ENCODE results near the gene CEPT1.
"Not testable (repeated sequence)": the region's sequence is repeated elsewhere in the genome, so short reads cannot be mapped to it uniquely, and the experiment has no call there.

The CEPT1 gene

DNA sequence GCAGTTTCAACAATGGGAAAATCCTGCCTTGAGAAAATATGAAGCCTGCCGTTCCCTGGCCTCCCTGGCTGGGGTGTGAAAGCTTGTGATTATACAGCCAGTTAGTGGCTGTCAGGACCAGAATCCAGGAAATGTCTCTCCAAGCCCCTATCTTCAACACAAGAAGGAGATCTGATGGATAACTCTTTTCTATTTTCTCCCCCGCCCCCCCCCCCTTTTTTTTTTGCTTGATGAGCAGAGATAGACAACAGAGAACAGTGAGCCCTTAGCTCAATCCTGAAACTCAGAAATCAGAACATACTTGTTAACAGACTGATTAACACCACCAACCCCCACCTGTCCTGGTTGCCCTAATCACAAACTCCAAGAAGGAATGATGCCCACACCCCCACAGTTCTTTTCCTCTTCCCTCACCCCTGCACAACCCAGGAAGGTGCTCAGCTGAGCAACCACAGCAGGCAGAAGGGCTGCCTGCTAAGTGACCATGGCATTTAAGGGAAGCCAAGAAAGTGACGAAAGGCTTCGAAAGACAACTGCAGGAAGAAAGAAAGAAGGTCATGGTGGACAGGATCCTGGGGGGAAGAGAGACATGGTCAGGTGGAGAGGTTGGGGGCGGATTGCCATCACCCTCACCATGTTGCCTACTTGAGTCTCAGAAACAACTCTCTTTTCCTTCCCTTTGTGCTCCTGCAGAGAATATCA lies 72.8 kb downstream of the CEPT1 start:
- no peak for DNase-seq

- DNase-seq = no peak
These were observed 73.4 kb downstream of the CEPT1 start for GRCh38 chr1:111213412-111213811.

- no peak for DNase-seq
These were observed 74.2 kb downstream of the CEPT1 start for GRCh38 chr1:111214074-111214801.

DNA sequence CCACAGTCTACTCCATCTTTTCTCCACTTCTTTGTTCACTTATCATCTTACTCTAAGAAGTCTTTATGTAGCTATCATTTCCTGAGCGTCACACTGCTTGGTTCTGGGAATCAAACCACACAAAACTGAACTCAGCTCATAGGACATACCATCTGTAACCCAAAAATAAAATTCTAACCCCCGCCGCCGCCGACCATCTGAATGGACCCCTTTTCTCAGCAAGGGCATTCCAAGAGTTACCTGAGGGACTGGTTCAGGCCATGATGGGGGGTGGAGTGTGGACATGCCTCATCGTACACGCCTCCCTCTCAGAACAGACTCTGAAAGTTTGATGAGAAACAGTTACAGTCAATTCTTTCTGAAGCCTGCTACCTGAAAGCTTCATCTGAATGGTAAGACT lies 74.9 kb downstream of the CEPT1 start:
- no peak for DNase-seq

- DNase-seq = not testable (repeated sequence)
These were observed 75.3 kb downstream of the CEPT1 start for GRCh38 chr1:111215285-111215684.

GRCh38 chr1:111216751-111217150 lies 76.7 kb downstream of the CEPT1 start:
- DNase-seq = no peak

- DNase-seq = no peak
These were observed 77.3 kb downstream of the CEPT1 start for GRCh38 chr1:111217183-111217910.

DNA sequence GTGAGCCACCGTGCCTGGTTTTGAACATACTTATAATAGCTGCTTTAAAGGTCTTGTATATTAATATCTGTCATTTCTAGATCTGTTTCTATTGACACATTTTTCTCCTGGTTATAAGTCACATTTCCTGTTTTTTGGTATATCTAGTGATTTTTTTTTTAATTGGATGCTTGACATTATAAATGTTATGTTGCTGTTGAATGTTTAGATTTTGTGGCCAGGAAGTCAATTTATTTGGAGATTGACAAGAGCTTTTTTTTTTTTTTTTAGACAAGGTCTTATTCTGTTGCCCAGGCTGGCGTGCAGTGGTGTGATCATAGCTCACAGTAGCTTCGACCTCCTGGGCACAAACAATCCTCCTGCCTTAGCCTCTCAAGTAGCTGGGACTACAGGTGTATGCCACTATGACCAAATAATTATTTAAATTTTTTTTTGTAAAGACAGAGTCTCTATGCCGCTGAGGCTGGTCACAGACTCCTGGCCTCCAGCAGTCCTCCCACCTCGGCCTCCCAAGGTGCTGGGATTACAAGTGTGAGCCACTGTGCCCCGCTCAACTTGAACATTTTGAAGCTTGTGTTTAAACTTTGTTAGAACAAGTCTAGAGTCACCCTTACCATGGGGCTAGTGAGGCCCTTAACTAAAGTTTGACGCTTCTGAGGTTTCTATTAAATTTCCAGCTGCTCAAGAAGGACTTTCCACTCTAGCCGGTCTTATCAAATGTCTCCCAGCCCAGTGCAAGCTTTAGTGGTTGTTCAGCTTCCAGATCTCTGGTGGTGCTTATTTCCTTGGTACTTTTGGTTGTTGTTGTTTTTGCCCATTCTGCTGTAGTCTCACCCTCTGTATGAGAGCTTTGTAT lies 78.9 kb downstream of the CEPT1 start:
- DNase-seq = no peak

GRCh38 chr1:111219557-111220286 lies 79.7 kb downstream of the CEPT1 start:
- DNase-seq = no peak

- DNase-seq = no peak
These were observed 80.4 kb downstream of the CEPT1 start for GRCh38 chr1:111220302-111220890.

DNA sequence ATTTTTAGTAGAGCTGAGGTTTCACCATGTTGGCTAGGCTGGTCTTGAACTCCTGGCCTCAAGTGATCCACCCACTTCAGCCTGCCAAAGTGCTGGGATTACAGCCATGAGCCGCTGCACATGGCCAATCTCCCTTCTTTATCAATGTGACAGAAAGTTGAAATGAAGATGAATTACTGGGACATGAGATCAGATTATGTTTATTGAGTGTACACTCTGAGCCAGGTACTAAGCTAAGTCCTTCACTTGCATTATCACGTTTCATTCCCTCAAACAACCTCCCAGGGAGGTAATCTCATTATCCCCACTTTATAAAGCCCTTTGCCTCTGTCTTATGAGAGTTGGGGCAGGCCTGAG lies 81.2 kb downstream of the CEPT1 start:
- DNase-seq = no peak

DNA sequence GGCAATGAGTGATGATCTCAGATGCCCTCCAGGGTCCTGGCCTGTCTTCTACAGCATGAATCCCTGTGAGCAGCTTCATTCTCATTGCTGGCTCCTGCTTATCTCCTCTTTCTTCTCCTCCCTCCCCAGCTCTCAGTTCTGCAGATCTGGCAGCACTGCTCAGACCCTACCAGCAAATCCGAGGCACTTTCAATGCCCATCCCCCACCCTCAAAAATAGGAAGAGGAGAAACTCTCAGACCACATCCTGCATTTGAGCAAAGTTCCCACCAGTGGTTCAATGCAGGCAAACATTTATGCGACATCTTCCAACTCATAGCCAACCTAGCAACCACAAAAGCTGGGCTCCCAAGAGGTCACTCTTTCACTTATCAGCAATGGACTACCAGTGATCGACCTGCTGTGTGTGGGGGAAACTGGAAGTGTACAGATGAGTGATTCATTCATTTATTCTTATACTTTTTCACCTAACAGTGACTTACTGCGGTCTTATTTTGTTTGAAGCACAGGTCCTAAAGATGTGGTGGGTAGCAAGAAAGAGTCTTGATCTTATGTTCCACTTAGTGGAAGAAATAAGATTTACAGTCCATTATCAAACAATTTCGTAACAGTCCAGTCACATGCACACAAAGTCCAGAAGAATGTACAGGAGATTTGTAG lies 81.7 kb downstream of the CEPT1 start:
- no peak for DNase-seq

- DNase-seq = peak; percentile 29
These were observed 82.5 kb downstream of the CEPT1 start for GRCh38 chr1:111222308-111223125.

DNA sequence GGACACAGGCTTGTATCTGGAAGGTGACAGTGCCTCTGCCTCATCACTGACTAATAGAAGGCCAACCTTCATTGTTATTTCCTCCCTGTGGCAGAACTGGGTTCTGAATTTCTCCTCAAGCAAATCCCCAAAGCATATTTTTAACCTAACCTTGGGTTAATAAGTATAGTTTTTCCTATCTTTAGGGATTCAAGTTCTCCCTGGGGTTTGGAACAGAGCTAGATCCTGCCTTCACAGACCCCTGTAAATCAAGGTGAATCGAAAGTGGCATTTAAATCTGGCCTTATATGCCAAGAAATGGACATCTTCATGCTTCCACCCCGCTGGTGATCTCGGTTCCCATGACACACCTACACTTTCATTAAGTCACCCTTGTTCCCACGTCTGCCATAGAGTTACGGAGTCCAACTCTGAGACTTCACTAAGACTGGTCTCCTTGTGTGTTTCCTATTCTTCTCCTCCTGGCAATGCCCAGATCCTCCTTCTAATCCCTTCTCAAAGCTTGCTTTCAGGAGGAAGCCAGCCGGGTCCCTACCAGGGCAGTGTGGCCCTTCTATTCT lies 83.2 kb downstream of the CEPT1 start:
- no peak for DNase-seq

DNA sequence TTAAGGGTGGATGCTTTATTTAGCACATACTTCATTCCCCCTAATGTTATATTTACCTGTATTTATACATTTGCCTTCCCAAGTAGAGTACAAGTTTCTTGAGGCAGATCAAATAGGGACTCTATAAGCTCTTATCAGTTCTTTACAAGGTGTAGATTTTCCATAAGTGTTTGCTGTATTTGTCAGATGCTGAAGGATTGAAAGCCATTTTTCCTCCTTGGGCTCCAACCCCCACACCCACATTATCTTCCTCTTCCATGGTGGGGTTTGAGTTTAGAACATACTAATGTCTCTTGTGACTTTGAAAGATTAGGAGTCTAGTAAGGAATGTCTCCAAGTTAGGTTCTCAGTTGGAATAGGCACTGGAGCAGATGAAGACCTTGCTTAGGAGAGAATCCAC lies 85.1 kb downstream of the CEPT1 start:
- no peak for DNase-seq

GRCh38 chr1:111225717-111226400 lies 85.8 kb downstream of the CEPT1 start:
- DNase-seq = no peak

DNA sequence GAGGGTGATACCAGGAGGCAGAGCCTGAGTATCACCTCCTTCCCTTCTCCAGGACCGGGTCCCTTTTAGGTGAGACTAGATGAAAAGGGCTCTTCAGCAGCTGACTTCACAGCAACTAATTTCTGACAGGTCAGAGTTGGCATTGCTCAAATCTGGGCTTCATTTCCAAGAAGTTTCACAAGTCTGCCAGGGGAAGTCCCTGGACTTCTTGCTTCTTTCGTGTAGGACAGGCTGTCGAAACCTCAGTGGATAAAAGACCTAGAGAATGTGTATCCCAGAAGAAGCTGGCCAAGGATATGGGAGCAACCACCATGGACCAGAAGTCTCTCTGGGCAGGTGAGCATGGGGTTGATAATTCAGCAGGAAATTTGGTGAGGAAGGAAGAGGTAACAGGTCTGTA lies 87.4 kb downstream of the CEPT1 start, which contains the start of gene CHI3L2:
TSS of gene CHI3L2 (plus strand) at position 280 of the 400 bp plus-strand sequence. CDS start at position 297, 17 bp downstream.
- DNase-seq = no peak

GRCh38 chr1:111227851-111228747 lies 88.1 kb downstream of the CEPT1 start:
- DNase-seq = no peak
